ENCODE data around the gene HEPN1. TPM values are rescaled to one million over a fixed set of nuclear protein-coding genes. Genes with fewer than 3 reads are reported as not detected.

HEPN1 gene
- total and polyA plus RNA-seq, 2 of the 4 experiments (the other 2 are of a cell fraction), result not detected

DNA sequence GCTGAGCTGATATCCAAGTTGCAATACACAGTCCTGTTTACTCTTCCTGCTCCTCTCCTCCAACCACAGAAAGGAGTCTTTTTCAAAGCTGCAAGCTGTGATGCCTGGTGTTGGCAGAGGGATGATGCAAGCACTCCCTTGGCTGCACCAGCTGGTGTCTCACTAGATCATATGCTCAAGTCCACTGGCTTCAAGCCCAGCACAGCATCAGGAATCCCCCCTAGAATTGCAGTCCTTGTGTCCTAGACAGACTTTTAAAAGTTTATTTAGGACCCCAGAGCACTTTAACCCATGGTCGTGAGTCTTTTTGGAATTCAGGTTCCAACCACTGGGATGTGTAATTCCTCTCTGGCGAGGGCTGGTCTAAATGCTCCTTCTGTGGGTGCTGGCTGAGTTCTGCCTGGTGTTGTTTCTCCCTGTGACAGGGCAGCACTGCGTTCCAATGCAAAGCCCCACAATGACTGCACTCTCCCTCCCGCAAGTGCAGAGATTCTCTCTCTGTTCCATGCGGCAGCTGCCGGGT lies 1.9 kb upstream of the HEPN1 start:
- intact Hi-C loops (cut with micrococcal nuclease), result no loop called here
- Histone ChIP-seq H2AK9ac (replicated peaks; ENCODE audit: low read depth, low read length, poor library complexity) (peak overlapping the region; percentile 30), H3K9me1 (ENCODE audit: insufficient read depth, low read length) (peaks cover 24% of the 10 kb centered on the region; the same call in 1 of the 2 replicates), H3K23ac (ENCODE audit: low read depth, low read length) (peak overlapping the region; percentile 58; the same call in 1 of the 2 replicates), H3K27me3 (ENCODE audit: control insufficient read depth, insufficient read depth, low read length) (no peaks in the 10 kb centered on the region), H4K5ac (ENCODE audit: low read depth, low read length) (peak overlapping the region; percentile 37), H2BK120ac (ENCODE audit: low read depth, low read length) (peak overlapping the region; percentile 86), H4K20me1 (ENCODE audit: insufficient read depth, low read length) (no peaks in the 10 kb centered on the region), H3K14ac (replicated peaks; ENCODE audit: low read depth, low read length) (peak overlapping the region; percentile 74), H3K27ac (ENCODE audit: insufficient read depth, low read length) (peak overlapping the region; percentile 63; the same call in 1 of the 2 replicates), H3K9ac (ENCODE audit: low read depth, low read length) (no peak overlapping the region), H3K4me3 (ENCODE audit: insufficient read depth, low read depth, low read length) (no peak overlapping the region), H3K18ac (ENCODE audit: low read depth, low read length) (peak overlapping the region; percentile 31), H4K8ac (ENCODE audit: low read depth in 2 of 2, low read length in 2 of 2) (peak overlapping the region in 1 of 2 experiments; percentile 86; a peak in 2 of 4 replicates), H3K4me1 (ENCODE audit: control insufficient read depth, insufficient read depth, low read length) (peaks cover 8% of the 10 kb centered on the region), H3K56ac (ENCODE audit: extremely low read depth, insufficient read depth, low read length) (no peak overlapping the region; the same call in 1 of the 2 replicates), H2BK15ac (ENCODE audit: low read depth, low read length) (peak overlapping the region; percentile 47; the same call in 2 of the 3 replicates), H3K4me2 (ENCODE audit: low read depth, low read length) (no peak overlapping the region), H2AK5ac (ENCODE audit: low read depth, low read length) (peak overlapping the region; percentile 83), H4K91ac (ENCODE audit: insufficient read depth, low read depth, low read length) (peak overlapping the region; percentile 40), H2BK5ac (ENCODE audit: low read depth, low read length, poor library complexity, severe bottlenecking) (peak overlapping the region; percentile 31), H3K36me3 (ENCODE audit: control insufficient read depth, insufficient read depth, low read length) (no peaks in the 10 kb centered on the region), H3K79me1 (ENCODE audit: low read depth in 1 of 2, low read length in 2 of 2) (peaks cover 0 to 3% of the 10 kb centered on the region in 2 experiments; a peak in 1 of 4 replicates), H3K9me3 (ENCODE audit: control insufficient read depth, insufficient read depth, low read length) (peaks cover 2% of the 10 kb centered on the region; the same call in 1 of the 2 replicates), H2BK20ac (ENCODE audit: low read depth, low read length) (peak overlapping the region; percentile 78), H2AFZ (replicated peaks; ENCODE audit: low read length, poor library complexity) (peak overlapping the region; percentile 86), H3K4ac (ENCODE audit: low read depth, low read length) (peak overlapping the region; percentile 87)
- ChIA-PET CTCF (interaction anchor here (0.9 to 1.2 kb wide), 2 partner anchors 10 to 12 kb away, joined by 3 read pairs; no protein-coding TSS in a partner anchor), POLR2A (ENCODE audit: unreplicated experiment) (no interaction called here)
- in situ Hi-C loops (cut with MboI; ENCODE audit: low sequenced_read_pairs), result no loop called here
- TF ChIP-seq POLR2A (IDR thresholded peaks at IDR 0.05; ENCODE audit: low read depth, low read length) (no peak), CHD1 (IDR thresholded peaks at IDR 0.05; ENCODE audit: low read depth, low read length) (no peak), CEBPB (IDR thresholded peaks at IDR 0.05; ENCODE audit: low read depth, low read length) (peak; percentile 89), RCOR1 (IDR thresholded peaks at IDR 0.05; ENCODE audit: insufficient replicate concordance, low read length) (no peak)
- TF ChIP-seq, protein P1, sequence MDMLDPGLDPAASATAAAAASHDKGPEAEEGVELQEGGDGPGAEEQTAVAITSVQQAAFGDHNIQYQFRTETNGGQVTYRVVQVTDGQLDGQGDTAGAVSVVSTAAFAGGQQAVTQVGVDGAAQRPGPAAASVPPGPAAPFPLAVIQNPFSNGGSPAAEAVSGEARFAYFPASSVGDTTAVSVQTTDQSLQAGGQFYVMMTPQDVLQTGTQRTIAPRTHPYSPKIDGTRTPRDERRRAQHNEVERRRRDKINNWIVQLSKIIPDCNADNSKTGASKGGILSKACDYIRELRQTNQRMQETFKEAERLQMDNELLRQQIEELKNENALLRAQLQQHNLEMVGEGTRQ (IDR thresholded peaks at IDR 0.05; ENCODE audit: low read depth, low read length), result peak; percentile 19; the same call in 1 of the 2 replicates
- DNase-seq, result peak; percentile 89
- BruUV-seq (replicated peaks), result no TSS peak
- dilution Hi-C loops (cut with HindIII; ENCODE audit: low sequenced_read_pairs, unreplicated experiment), result no loop called here
- no CpG with 5 or more reads among the region's 6 CpGs for WGBS, 2 experiments (ENCODE audit: extremely low coverage in 2 of 2, insufficient read length in 1 of 2)
- peak; percentile 63 for ATAC-seq (ENCODE audit: low read depth)

Data from IMR-90 (cell line).